Glutamatergic neuron (in vitro differentiated cells): ENCODE measurements around the gene DNMT1. TPM values are rescaled to one million over a fixed set of nuclear protein-coding genes. Genes with fewer than 3 reads are reported as not detected.

ENCODE experiments used
- DNase-seq: peaks from one replicate; pipeline ENCODE4 v3.0.0; 2022
- H3K27ac Mint-ChIP-seq: one replicate; pipeline ENCODE4 v1.8.0; 2020; ENCODE audit warnings: mild to moderate bottlenecking, mixed read lengths, inconsistent platforms; ENCODE audit not compliant: unreplicated experiment
- H3K27me3 Mint-ChIP-seq: one replicate; pipeline ENCODE4 v1.8.0; 2020; ENCODE audit warnings: mild to moderate bottlenecking, moderate library complexity, mixed read lengths, inconsistent platforms; ENCODE audit not compliant: unreplicated experiment
- H3K36me3 Mint-ChIP-seq: one replicate; pipeline ENCODE4 v1.8.0; 2020; ENCODE audit warnings: mild to moderate bottlenecking, mixed read lengths, inconsistent platforms; ENCODE audit not compliant: unreplicated experiment
- H3K4me1 Mint-ChIP-seq: one replicate; pipeline ENCODE4 v1.8.0; 2020; ENCODE audit warnings: mild to moderate bottlenecking, low read depth, mixed read lengths, inconsistent platforms; ENCODE audit not compliant: unreplicated experiment
- H3K4me3 Mint-ChIP-seq: one replicate; pipeline ENCODE4 v1.8.0; 2020; ENCODE audit warnings: mild to moderate bottlenecking, mixed read lengths, inconsistent platforms; ENCODE audit not compliant: unreplicated experiment
- H3K9me3 Mint-ChIP-seq: one replicate; pipeline ENCODE4 v1.8.0; 2020; ENCODE audit warnings: mild to moderate bottlenecking, moderate library complexity, mixed read lengths, inconsistent platforms; ENCODE audit not compliant: unreplicated experiment
- total RNA-seq: library from RNA; stranded (reverse); fragmentation: NEBNext Ultra II Directional; extraction: Animal tissue kit (Norgen Biotek cat#: 25700); gene quantifications from one replicate; pipeline ENCODE4 v1.2.1, GENCODE V29; 2021; ENCODE audit not compliant: unreplicated experiment
- TF ChIP-seq, protein P1 (sequence below): fragments of 200-600 bp; sonication (generic); IDR thresholded peaks from one replicate; pipeline ENCODE4 v1.5.0; 2021; ENCODE audit not compliant: partially characterized antibody, unreplicated experiment

The DNMT1 gene
- total RNA-seq, 1 donor from 2014 or later = 129 TPM

DNA sequence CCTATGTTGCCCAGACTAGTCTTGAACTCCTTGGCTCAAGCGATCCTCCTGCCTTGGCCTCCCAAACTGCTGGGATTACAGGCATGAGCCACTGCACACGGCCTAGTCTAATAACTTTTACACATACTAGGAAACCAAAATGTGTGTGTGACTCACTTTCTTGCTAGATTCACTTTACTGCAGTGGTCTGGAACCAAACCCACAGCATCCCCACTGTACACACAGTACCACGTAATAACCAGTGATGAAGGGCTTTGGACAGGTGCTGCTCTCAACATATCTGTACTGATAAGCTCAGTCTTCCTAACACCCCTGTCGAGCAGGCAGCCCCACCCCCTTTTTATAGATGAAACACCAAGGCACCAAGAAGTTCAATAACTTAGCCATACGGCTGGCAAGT lies 5.1 kb downstream of the DNMT1 start:
- no peaks in the 10 kb centered on the region for H3K36me3 Mint-ChIP-seq
- H3K9me3 Mint-ChIP-seq = peaks cover 1% of the 10 kb centered on the region
- TF ChIP-seq, protein P1, sequence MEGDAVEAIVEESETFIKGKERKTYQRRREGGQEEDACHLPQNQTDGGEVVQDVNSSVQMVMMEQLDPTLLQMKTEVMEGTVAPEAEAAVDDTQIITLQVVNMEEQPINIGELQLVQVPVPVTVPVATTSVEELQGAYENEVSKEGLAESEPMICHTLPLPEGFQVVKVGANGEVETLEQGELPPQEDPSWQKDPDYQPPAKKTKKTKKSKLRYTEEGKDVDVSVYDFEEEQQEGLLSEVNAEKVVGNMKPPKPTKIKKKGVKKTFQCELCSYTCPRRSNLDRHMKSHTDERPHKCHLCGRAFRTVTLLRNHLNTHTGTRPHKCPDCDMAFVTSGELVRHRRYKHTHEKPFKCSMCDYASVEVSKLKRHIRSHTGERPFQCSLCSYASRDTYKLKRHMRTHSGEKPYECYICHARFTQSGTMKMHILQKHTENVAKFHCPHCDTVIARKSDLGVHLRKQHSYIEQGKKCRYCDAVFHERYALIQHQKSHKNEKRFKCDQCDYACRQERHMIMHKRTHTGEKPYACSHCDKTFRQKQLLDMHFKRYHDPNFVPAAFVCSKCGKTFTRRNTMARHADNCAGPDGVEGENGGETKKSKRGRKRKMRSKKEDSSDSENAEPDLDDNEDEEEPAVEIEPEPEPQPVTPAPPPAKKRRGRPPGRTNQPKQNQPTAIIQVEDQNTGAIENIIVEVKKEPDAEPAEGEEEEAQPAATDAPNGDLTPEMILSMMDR = no peak
- no peak overlapping the region for H3K27ac Mint-ChIP-seq
- no peak overlapping the region for H3K4me3 Mint-ChIP-seq
- H3K4me1 Mint-ChIP-seq = peaks cover 3% of the 10 kb centered on the region
- peaks cover 2% of the 10 kb centered on the region for H3K27me3 Mint-ChIP-seq
- no peak for DNase-seq

DNA sequence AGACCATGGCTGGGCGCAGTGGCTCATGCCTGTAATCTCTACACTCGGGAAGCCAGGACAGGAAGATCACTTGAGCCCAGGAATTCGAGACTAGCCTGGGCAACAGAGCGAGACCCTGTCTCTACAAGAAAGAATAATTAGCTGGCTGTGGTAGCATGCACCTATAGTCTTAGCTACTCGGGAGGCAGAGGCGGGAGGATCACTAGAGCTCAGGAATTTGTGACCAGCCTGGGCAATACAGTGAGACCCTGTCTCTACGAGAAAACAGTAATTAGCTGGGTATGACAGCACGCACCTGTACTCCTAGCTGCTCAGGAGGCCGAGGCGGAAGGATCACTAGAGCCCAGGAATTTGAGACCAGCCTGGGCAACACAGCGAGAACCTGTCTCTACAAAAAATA lies 7.4 kb downstream of the DNMT1 start:
- no peaks in the 10 kb centered on the region for H3K36me3 Mint-ChIP-seq
- no peak overlapping the region for H3K27ac Mint-ChIP-seq
- H3K9me3 Mint-ChIP-seq = peaks cover 1% of the 10 kb centered on the region
- H3K27me3 Mint-ChIP-seq = peaks cover 5% of the 10 kb centered on the region
- no peaks in the 10 kb centered on the region for H3K4me1 Mint-ChIP-seq
- no peak for DNase-seq
- TF ChIP-seq, protein P1 = no peak
- H3K4me3 Mint-ChIP-seq = no peak overlapping the region

DNA sequence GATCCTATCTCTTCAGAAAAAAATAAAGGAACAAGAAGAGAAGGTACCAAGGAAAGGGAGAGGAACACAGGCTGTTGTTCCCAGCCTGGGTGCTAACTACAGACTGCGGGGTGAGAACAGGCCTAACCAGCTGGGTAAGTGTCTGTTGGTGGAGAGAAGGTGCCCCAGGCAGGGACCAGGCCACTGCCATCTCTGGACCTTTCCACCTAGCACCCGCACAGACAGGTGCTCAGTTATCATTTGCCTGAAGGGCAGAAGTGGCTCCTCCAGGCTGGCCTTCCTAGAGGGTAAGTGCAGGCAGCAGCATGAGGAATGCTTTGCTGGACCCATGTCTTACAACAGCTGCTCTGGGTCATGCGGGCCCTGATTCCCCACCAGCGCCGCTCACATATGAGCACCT lies 10.1 kb downstream of the DNMT1 start:
- Mint-ChIP-seq H3K27me3 (peaks cover 5% of the 10 kb centered on the region), H3K27ac (no peak overlapping the region), H3K4me1 (no peaks in the 10 kb centered on the region), H3K4me3 (no peak overlapping the region), H3K36me3 (no peaks in the 10 kb centered on the region), H3K9me3 (no peaks in the 10 kb centered on the region)
- TF ChIP-seq, protein P1 = no peak
- DNase-seq = no peak

DNA sequence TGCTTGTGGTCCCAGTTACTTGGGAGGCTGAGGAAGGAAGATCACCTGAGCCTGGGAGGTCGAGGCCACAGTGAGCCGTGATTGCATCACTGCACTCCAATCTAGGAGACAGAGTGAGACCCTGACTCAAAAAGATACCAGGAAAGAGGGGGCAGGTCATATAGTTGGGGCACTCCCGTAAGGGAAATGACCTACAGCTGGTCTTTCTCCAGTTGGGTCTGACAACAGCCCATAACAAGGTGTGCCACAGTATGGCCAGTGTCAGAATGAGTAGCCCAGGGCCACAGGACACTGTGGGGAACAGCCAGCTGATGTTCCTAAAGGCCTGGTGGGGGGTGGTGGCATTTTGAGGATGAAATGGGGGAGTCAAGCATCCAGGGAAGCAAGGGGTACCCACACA lies 10.8 kb downstream of the DNMT1 start:
- H3K27me3 Mint-ChIP-seq = peaks cover 5% of the 10 kb centered on the region
- no peaks in the 10 kb centered on the region for H3K4me1 Mint-ChIP-seq
- no peaks in the 10 kb centered on the region for H3K9me3 Mint-ChIP-seq
- no peak overlapping the region for H3K27ac Mint-ChIP-seq
- no peak for DNase-seq
- TF ChIP-seq, protein P1 = no peak
- H3K36me3 Mint-ChIP-seq = no peaks in the 10 kb centered on the region
- no peak overlapping the region for H3K4me3 Mint-ChIP-seq

DNA sequence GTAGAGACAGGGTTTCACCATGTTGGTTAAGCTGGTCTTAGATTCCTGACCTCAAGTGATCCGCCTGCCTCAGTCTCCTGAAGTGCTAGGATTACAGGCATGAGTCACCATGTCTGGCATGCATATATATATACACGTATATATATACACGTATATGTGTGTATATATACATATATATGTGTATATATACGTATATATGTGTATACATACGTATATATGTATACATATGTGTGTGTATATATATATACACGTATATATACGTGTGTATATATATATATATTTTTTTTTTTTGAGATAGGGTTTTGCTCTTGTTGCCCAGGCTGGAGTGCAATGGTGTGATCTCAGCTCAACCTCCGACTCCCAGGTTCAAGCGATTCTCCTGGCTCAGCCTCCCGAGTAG lies 11.9 kb downstream of the DNMT1 start:
- Mint-ChIP-seq H3K9me3 (no peaks in the 10 kb centered on the region), H3K4me1 (no peaks in the 10 kb centered on the region), H3K4me3 (no peak overlapping the region), H3K27me3 (peaks cover 5% of the 10 kb centered on the region), H3K36me3 (no peaks in the 10 kb centered on the region), H3K27ac (no peak overlapping the region)
- no peak for DNase-seq
- TF ChIP-seq, protein P1 = no peak
